Neural progenitor cell (in vitro differentiated cells): ENCODE data around the gene YDJC. TPM values are rescaled to one million over a fixed set of nuclear protein-coding genes. Genes with fewer than 3 reads are reported as not detected.
"Not testable (repeated sequence)": the region's sequence is repeated elsewhere in the genome, so short reads cannot be mapped to it uniquely, and the experiment has no call there.

Experiments
- DNase-seq: peaks from one replicate; pipeline ENCODE4 v3.0.0-alpha.2; 2016; ENCODE audit warnings: low spot score
- H2AFZ ChIP-seq: fragments of 200-600 bp; sonication (generic); replicated peaks from 2 replicates; pipeline ENCODE4 v1.6.1; 2016; ENCODE audit warnings: antibody characterized with exemption
- H3F3A ChIP-seq: fragments of 200-600 bp; sonication (generic); 2 replicates; pipeline ENCODE4 v1.6.1; 2016; ENCODE audit warnings: antibody characterized with exemption, low read depth
- H3K27ac ChIP-seq: fragments of 200-600 bp; sonication (generic); 2 replicates; pipeline ENCODE4 v1.5.1; 2016; ENCODE audit warnings: mild to moderate bottlenecking
- H3K27me3 ChIP-seq: fragments of 200-600 bp; sonication (generic); 2 replicates; pipeline ENCODE4 v1.6.1; 2016; ENCODE audit warnings: mild to moderate bottlenecking, moderate library complexity
- H3K36me3 ChIP-seq: fragments of 200-600 bp; sonication (generic); 2 replicates; pipeline ENCODE4 v1.5.1; 2016
- H3K4me1 ChIP-seq: fragments of 200-600 bp; sonication (generic); 2 replicates; pipeline ENCODE4 v1.6.1; 2016; ENCODE audit warnings: mixed run types
- H3K4me2 ChIP-seq: fragments of 200-600 bp; sonication (generic); 2 replicates; pipeline ENCODE4 v1.6.1; 2016
- H3K4me3 ChIP-seq: fragments of 200-600 bp; sonication (generic); 2 replicates; pipeline ENCODE4 v1.5.1; 2016
- H3K79me2 ChIP-seq: fragments of 200-600 bp; sonication (generic); 2 replicates; pipeline ENCODE4 v1.6.1; 2016; ENCODE audit warnings: low read depth
- H3K9ac ChIP-seq: fragments of 200-600 bp; sonication (generic); 2 replicates; pipeline ENCODE4 v1.6.1; 2016
- H3K9me3 ChIP-seq: fragments of 200-600 bp; sonication (generic); 2 replicates; pipeline ENCODE4 v1.5.1; 2016; ENCODE audit warnings: low read depth
- H4K20me1 ChIP-seq: fragments of 200-600 bp; sonication (generic); 2 replicates; pipeline ENCODE4 v1.6.1; 2016; ENCODE audit warnings: low read depth
- H3K27ac Mint-ChIP-seq: 3 replicates; pipeline ENCODE4 v1.8.0; 2021; ENCODE audit warnings: mixed read lengths
- H3K27me3 Mint-ChIP-seq: 2 replicates; pipeline ENCODE4 v1.8.0; 2022; ENCODE audit warnings: low read depth, mild to moderate bottlenecking, inconsistent platforms, moderate library complexity, mixed read lengths; ENCODE audit not compliant: insufficient read depth
- H3K36me3 Mint-ChIP-seq: 3 replicates; pipeline ENCODE4 v1.8.0; 2021; ENCODE audit warnings: mixed read lengths
- H3K4me1 Mint-ChIP-seq: 3 replicates; pipeline ENCODE4 v1.8.0; 2021; ENCODE audit warnings: mixed read lengths
- H3K4me3 Mint-ChIP-seq: 3 replicates; pipeline ENCODE4 v1.8.0; 2021; ENCODE audit warnings: mild to moderate bottlenecking, moderate library complexity, mixed read lengths
- H3K9me3 Mint-ChIP-seq: 3 replicates; pipeline ENCODE4 v1.8.0; 2020; ENCODE audit warnings: mixed read lengths
- EZH2 ChIP-seq: fragments of 200-600 bp; sonication (generic); IDR thresholded peaks from 2 replicates; pipeline ENCODE4 v1.6.1; 2017; ENCODE audit warnings: antibody characterized with exemption, mild to moderate bottlenecking, moderate library complexity
- EZH2phosphoT487 ChIP-seq: fragments of 200-600 bp; sonication (generic); IDR thresholded peaks from 2 replicates; pipeline ENCODE4 v1.6.1; 2017; ENCODE audit warnings: antibody characterized with exemption
- total RNA-seq: library from RNA; depleted of rRNA; stranded (reverse); fragments of >200 nt; gene quantifications from 2 replicates; pipeline ENCODE4 v1.2.3, GENCODE V29; 2015; ENCODE audit warnings: low replicate concordance
- TF ChIP-seq, protein P1 (sequence below): fragments of 200-600 bp; sonication (generic); IDR thresholded peaks from 2 replicates; pipeline ENCODE4 v1.5.1; 2017; ENCODE audit warnings: antibody characterized with exemption, mild to moderate bottlenecking

YDJC gene
- total RNA-seq, 1 donor from 2014 or later, result 4.8 TPM

DNA sequence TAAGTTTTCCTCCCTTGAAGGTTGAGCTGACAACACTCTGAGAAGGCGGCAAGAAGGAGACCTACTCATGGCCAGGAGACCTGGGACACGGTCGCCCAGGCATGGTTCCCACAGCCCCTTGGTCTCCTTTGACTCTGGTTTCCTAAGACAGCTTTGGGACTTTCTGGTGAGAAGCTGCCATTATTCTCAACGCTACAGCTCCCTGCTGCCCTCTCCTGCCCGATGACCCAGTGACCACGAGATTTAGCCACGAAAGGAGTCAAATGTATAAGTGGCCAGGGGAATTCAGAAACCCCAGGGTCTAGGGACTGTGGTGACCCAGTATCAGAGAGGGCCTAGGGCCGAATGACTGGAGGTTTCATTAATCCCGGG is 11.6 kb upstream of the YDJC start:
- H4K20me1 ChIP-seq, result peaks cover 17% of the 10 kb centered on the region
- peak overlapping the region; percentile 50 for H3K4me3 ChIP-seq
- H3K9me3 ChIP-seq, result no peaks in the 10 kb centered on the region
- Mint-ChIP-seq H3K4me3 (peak overlapping the region; percentile 89), H3K27me3 (peaks cover 9% of the 10 kb centered on the region), H3K36me3 (peaks cover 8% of the 10 kb centered on the region), H3K9me3 (no peaks in the 10 kb centered on the region), H3K4me1 (peaks cover 21% of the 10 kb centered on the region), H3K27ac (no peak overlapping the region)
- H3F3A ChIP-seq, result peaks cover 22% of the 10 kb centered on the region
- peaks cover 11% of the 10 kb centered on the region for H3K4me1 ChIP-seq
- TF ChIP-seq, protein P1, sequence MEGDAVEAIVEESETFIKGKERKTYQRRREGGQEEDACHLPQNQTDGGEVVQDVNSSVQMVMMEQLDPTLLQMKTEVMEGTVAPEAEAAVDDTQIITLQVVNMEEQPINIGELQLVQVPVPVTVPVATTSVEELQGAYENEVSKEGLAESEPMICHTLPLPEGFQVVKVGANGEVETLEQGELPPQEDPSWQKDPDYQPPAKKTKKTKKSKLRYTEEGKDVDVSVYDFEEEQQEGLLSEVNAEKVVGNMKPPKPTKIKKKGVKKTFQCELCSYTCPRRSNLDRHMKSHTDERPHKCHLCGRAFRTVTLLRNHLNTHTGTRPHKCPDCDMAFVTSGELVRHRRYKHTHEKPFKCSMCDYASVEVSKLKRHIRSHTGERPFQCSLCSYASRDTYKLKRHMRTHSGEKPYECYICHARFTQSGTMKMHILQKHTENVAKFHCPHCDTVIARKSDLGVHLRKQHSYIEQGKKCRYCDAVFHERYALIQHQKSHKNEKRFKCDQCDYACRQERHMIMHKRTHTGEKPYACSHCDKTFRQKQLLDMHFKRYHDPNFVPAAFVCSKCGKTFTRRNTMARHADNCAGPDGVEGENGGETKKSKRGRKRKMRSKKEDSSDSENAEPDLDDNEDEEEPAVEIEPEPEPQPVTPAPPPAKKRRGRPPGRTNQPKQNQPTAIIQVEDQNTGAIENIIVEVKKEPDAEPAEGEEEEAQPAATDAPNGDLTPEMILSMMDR, result peak; percentile 58
- peak; percentile 36 for TF ChIP-seq EZH2
- TF ChIP-seq EZH2phosphoT487, result no peak
- H3K4me2 ChIP-seq, result peak overlapping the region; percentile 83
- H3K27ac ChIP-seq, result no peak overlapping the region
- peak; percentile 79 for DNase-seq
- no peaks in the 10 kb centered on the region for H3K36me3 ChIP-seq
- peak overlapping the region; percentile 83 for H2AFZ ChIP-seq
- no peaks in the 10 kb centered on the region for H3K79me2 ChIP-seq
- H3K27me3 ChIP-seq, result peaks cover 13% of the 10 kb centered on the region
- H3K9ac ChIP-seq, result peak overlapping the region; percentile 59

DNA sequence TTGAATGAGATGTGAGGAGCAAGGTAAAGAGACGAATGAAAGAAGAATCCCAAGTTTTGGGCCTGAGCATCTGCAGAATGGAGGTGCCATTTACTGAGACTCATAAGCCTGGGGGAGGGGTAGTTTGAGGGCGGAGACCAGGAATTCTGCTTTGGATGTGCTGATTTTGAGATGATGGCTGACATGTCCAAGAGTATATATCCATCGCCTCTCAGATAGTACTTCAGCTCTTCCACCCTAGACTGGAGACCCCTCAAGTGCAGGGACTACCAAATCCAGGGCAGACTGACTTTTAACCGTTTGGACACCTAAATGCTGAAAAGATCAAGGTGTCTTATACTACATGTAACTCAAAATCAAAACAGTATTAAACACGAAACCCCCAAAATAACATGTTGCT is 11.0 kb upstream of the YDJC start:
- H2AFZ ChIP-seq, result no peak overlapping the region
- Mint-ChIP-seq H3K4me1 (peaks cover 20% of the 10 kb centered on the region), H3K4me3 (peak overlapping the region; percentile 89)

DNA sequence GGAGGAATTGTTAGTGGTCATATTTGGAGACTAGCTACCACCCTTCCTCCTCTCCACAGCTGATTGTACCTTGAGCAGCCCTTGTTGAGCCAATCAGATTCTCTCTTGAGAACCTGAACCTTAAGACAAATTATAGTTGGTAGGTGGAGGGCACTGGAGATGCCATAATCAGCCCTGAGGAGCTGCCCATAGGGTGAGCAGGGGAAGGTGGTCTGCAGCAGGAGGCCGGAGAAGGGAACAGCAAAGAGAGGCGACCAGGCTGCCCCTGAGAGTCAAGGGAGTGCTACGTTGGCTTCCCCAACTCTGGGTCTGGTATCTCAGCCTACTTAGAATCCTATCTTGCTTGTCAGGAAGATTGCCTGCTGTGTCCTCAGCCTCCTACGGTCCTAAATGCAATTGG is 9.5 kb upstream of the YDJC start:
- Histone ChIP-seq H3K79me2 (no peaks in the 10 kb centered on the region), H3K4me2 (no peak overlapping the region), H3K4me3 (no peak overlapping the region), H3F3A (peaks cover 18% of the 10 kb centered on the region), H3K27me3 (peaks cover 13% of the 10 kb centered on the region), H3K4me1 (peaks cover 11% of the 10 kb centered on the region), H3K9ac (no peak overlapping the region), H2AFZ (no peak overlapping the region), H3K36me3 (no peaks in the 10 kb centered on the region), H4K20me1 (peaks cover 13% of the 10 kb centered on the region), H3K27ac (no peak overlapping the region), H3K9me3 (no peaks in the 10 kb centered on the region)
- Mint-ChIP-seq H3K4me3 (no peak overlapping the region), H3K27ac (no peak overlapping the region), H3K9me3 (no peaks in the 10 kb centered on the region), H3K27me3 (peaks cover 10% of the 10 kb centered on the region), H3K36me3 (peaks cover 8% of the 10 kb centered on the region), H3K4me1 (peaks cover 20% of the 10 kb centered on the region)
- DNase-seq, result no peak
- TF ChIP-seq EZH2, result no peak
- no peak for TF ChIP-seq EZH2phosphoT487
- TF ChIP-seq, protein P1, result no peak

More for the DNA sequence above, 11.0 kb upstream of the YDJC start:
- H3F3A ChIP-seq, result peaks cover 18% of the 10 kb centered on the region
- peaks cover 13% of the 10 kb centered on the region for H4K20me1 ChIP-seq
- no peak overlapping the region for H3K27ac Mint-ChIP-seq
- peak overlapping the region; percentile 83 for H3K4me2 ChIP-seq
- peak overlapping the region; percentile 50 for H3K4me3 ChIP-seq
- TF ChIP-seq EZH2 (no peak), EZH2phosphoT487 (no peak)
- TF ChIP-seq, protein P1, result no peak
- DNase-seq, result no peak
- H3K27ac ChIP-seq, result no peak overlapping the region
- peaks cover 11% of the 10 kb centered on the region for H3K4me1 ChIP-seq
- H3K79me2 ChIP-seq, result no peaks in the 10 kb centered on the region
- peaks cover 13% of the 10 kb centered on the region for H3K27me3 ChIP-seq
- peak overlapping the region; percentile 59 for H3K9ac ChIP-seq
- peaks cover 10% of the 10 kb centered on the region for H3K27me3 Mint-ChIP-seq
- no peaks in the 10 kb centered on the region for H3K36me3 ChIP-seq
- H3K36me3 Mint-ChIP-seq, result peaks cover 8% of the 10 kb centered on the region
- H3K9me3 ChIP-seq, result no peaks in the 10 kb centered on the region
- H3K9me3 Mint-ChIP-seq, result no peaks in the 10 kb centered on the region

DNA sequence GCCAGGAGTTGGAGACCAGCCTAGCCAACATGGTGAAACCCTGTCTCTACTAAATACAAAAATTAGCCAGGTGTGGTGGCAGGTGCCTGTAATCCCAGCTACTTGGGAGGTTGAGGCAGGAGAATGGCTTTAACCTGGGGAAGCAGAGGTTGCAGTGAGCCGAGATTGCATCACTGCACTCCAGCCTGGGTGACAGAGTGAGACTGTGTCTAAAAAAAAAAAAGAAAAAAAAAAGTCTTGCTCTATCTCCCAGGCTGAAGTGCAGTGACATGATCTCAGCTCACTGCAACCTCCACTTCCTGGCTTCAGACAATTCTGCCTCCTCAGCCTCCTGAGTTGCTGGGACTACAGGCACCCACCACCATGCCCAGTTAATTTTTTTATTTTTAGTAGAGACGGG is 7.6 kb upstream of the YDJC start:
- H3K9me3 ChIP-seq, H3K27me3 ChIP-seq, H3K79me2 ChIP-seq, H3K9ac ChIP-seq, H3K4me3 Mint-ChIP-seq, H3K27ac ChIP-seq, H3K4me2 ChIP-seq, H3K4me1 ChIP-seq, H4K20me1 ChIP-seq, H3K27ac Mint-ChIP-seq, H3K9me3 Mint-ChIP-seq, DNase-seq, H3F3A ChIP-seq, H3K4me3 ChIP-seq, H2AFZ ChIP-seq, H3K36me3 Mint-ChIP-seq, H3K27me3 Mint-ChIP-seq, H3K36me3 ChIP-seq: not testable (repeated sequence)
- peaks cover 14% of the 10 kb centered on the region for H3K4me1 Mint-ChIP-seq
